Measurements from ENCODE around the gene SHOC2. TPM values are rescaled to one million over a fixed set of nuclear protein-coding genes. Genes with fewer than 3 reads are reported as not detected.

Gene SHOC2
- polyA plus RNA-seq, 1 donor (not counting 4 experiments of a cell fraction or from before 2014, with no cell fraction given), result 27.7 TPM

DNA sequence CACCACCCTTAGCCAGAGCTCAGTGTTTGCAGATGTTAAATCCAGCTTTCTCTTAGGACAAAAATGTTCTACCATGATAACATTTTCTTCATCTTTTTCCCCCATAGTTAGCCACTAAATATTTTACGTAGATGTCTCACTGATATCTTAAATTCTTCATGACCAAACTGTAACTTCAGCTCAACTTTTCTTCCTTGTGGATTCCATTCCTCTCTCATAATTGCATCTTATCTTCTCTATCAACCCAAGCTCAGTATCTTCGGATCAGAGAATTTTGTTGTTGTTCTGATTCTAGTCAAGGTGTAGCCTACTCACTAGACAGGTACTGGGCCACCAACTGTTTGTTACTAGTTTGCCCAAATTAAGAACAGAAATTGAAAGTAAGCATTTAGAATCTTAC lies 60.2 kb downstream of the SHOC2 start:
- H2AFZ ChIP-seq (ENCODE audit: control insufficient read depth, low read length), result no peak overlapping the region
- DNase-seq (ENCODE audit: low read depth, low spot score) (no peak), FAIRE-seq (no peak)
- peaks cover 3% of the 10 kb centered on the region for H4K20me1 ChIP-seq (ENCODE audit: control insufficient read depth, extremely low read depth, insufficient read depth, low read length)
- no peak overlapping the region for H3K9ac ChIP-seq (ENCODE audit: control insufficient read depth, extremely low read depth, insufficient read depth, low read length)
- no peaks in the 10 kb centered on the region for H3K4me1 ChIP-seq (ENCODE audit: control insufficient read depth, extremely low read depth, insufficient read depth, low read length)
- no peak for TF ChIP-seq EZH2 (IDR thresholded peaks at IDR 0.05; ENCODE audit: low read length)
- TF ChIP-seq, protein P1, sequence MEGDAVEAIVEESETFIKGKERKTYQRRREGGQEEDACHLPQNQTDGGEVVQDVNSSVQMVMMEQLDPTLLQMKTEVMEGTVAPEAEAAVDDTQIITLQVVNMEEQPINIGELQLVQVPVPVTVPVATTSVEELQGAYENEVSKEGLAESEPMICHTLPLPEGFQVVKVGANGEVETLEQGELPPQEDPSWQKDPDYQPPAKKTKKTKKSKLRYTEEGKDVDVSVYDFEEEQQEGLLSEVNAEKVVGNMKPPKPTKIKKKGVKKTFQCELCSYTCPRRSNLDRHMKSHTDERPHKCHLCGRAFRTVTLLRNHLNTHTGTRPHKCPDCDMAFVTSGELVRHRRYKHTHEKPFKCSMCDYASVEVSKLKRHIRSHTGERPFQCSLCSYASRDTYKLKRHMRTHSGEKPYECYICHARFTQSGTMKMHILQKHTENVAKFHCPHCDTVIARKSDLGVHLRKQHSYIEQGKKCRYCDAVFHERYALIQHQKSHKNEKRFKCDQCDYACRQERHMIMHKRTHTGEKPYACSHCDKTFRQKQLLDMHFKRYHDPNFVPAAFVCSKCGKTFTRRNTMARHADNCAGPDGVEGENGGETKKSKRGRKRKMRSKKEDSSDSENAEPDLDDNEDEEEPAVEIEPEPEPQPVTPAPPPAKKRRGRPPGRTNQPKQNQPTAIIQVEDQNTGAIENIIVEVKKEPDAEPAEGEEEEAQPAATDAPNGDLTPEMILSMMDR (optimal IDR thresholded peaks at IDR 0.05 in 1 of 3, IDR thresholded peaks at IDR 0.05 in 1 of 3, conservative IDR thresholded peaks at IDR 0.05 in 1 of 3; ENCODE audit: extremely low read depth in 1 of 3, insufficient read depth in 2 of 3, low read length in 3 of 3), result no peak
- dilution Hi-C loops (cut with MboI; ENCODE audit: extremely low pct_ligation_motif_present, low sequenced_read_pairs), result no loop called here
- H3K27ac ChIP-seq (ENCODE audit: control insufficient read depth, insufficient read depth, low read length), result no peak overlapping the region
- H3K4me2 ChIP-seq (ENCODE audit: control insufficient read depth, extremely low read depth, insufficient read depth, low read depth, low read length), result no peak overlapping the region
- H3K27me3 ChIP-seq (ENCODE audit: control insufficient read depth, extremely low read depth, insufficient read depth, low read length), result no peaks in the 10 kb centered on the region
- no peaks in the 10 kb centered on the region for H3K36me3 ChIP-seq (ENCODE audit: control insufficient read depth in 2 of 2, extremely low read depth in 1 of 2, insufficient read depth in 2 of 2, low read length in 2 of 2)
- no peak overlapping the region for H3K4me3 ChIP-seq (ENCODE audit: control insufficient read depth in 2 of 3, extremely low read depth in 1 of 3, insufficient read depth in 2 of 3, low read depth in 1 of 3, low read length in 3 of 3)
- H3K79me2 ChIP-seq (ENCODE audit: control insufficient read depth, insufficient read depth, low read length), result peaks cover 64% of the 10 kb centered on the region
- no peaks in the 10 kb centered on the region for H3K9me3 ChIP-seq (ENCODE audit: control insufficient read depth, low read depth, low read length)
- no peaks in the 10 kb centered on the region for H3K9me1 ChIP-seq (ENCODE audit: control insufficient read depth, extremely low read depth, insufficient read depth, low read length)

DNA sequence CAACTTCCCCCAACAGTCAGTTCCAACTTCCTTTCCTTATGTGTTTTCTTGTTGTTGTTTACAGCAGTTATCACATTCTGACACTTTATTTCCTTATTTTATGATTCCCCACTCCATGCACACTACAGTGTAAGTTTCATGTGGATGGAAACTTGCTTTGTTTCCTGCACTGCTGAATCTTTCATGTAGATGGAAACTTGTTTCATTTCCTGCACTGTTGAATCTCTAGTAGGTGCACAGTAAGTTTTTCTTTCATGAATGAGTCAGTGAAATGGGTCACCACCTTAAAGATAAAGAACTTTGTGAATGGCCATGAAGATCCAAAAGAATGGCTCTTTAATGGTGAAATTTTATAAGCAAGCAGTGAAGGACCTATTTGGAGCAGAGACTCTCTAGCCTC lies 61.4 kb downstream of the SHOC2 start:
- no peak for DNase-seq (ENCODE audit: low read depth, low spot score)
- no peak overlapping the region for H3K4me2 ChIP-seq (ENCODE audit: control insufficient read depth, extremely low read depth, insufficient read depth, low read depth, low read length)
- dilution Hi-C loops (cut with MboI; ENCODE audit: extremely low pct_ligation_motif_present, low sequenced_read_pairs), result no loop called here
- no peak overlapping the region for H3K9ac ChIP-seq (ENCODE audit: control insufficient read depth, extremely low read depth, insufficient read depth, low read length)
- H4K20me1 ChIP-seq (ENCODE audit: control insufficient read depth, extremely low read depth, insufficient read depth, low read length), result peaks cover 3% of the 10 kb centered on the region
- H3K4me1 ChIP-seq (ENCODE audit: control insufficient read depth, extremely low read depth, insufficient read depth, low read length), result no peaks in the 10 kb centered on the region
- H3K4me3 ChIP-seq (ENCODE audit: control insufficient read depth in 2 of 3, extremely low read depth in 1 of 3, insufficient read depth in 2 of 3, low read depth in 1 of 3, low read length in 3 of 3), result no peak overlapping the region
- no peak for TF ChIP-seq EZH2 (IDR thresholded peaks at IDR 0.05; ENCODE audit: low read length)
- TF ChIP-seq, protein P1 (optimal IDR thresholded peaks at IDR 0.05 in 1 of 3, IDR thresholded peaks at IDR 0.05 in 1 of 3, conservative IDR thresholded peaks at IDR 0.05 in 1 of 3; ENCODE audit: extremely low read depth in 1 of 3, insufficient read depth in 2 of 3, low read length in 3 of 3), result no peak
- H3K36me3 ChIP-seq (ENCODE audit: control insufficient read depth in 2 of 2, extremely low read depth in 1 of 2, insufficient read depth in 2 of 2, low read length in 2 of 2), result no peaks in the 10 kb centered on the region
- H3K79me2 ChIP-seq (ENCODE audit: control insufficient read depth, insufficient read depth, low read length), result peaks cover 55% of the 10 kb centered on the region
- FAIRE-seq, result peak; percentile 58
- no peak overlapping the region for H3K27ac ChIP-seq (ENCODE audit: control insufficient read depth, insufficient read depth, low read length)
- H3K27me3 ChIP-seq (ENCODE audit: control insufficient read depth, extremely low read depth, insufficient read depth, low read length), result no peaks in the 10 kb centered on the region
- H2AFZ ChIP-seq (ENCODE audit: control insufficient read depth, low read length), result no peak overlapping the region
- no peaks in the 10 kb centered on the region for H3K9me3 ChIP-seq (ENCODE audit: control insufficient read depth, low read depth, low read length)
- no peaks in the 10 kb centered on the region for H3K9me1 ChIP-seq (ENCODE audit: control insufficient read depth, extremely low read depth, insufficient read depth, low read length)
